Stimulated activated CD8-positive, alpha-beta memory T cell treated with anti-CD3 and anti-CD28 coated beads, Interleukin-2, amount 100 ng/mL, for 1 hour (primary cell): ENCODE data around the gene KCNMB2.
"Not testable (repeated sequence)": the region's sequence is repeated elsewhere in the genome, so short reads cannot be mapped to it uniquely, and the experiment has no call there.

ENCODE experiments used
- DNase-seq, 2 donors: peaks; one replicate each; pipeline ENCODE4 v3.0.0-alpha.2; 2020; ENCODE audit warnings: low read depth in 2 of 2

Gene KCNMB2

GRCh38 chr3:178536211-178537079 lies at the start of gene KCNMB2:
Gene KCNMB2, plus strand, starts transcription at chr3:178536436.
- no peak for DNase-seq

- DNase-seq: no peak
Measured at GRCh38 chr3:178486903-178487302, 49.3 kb upstream of the KCNMB2 start.

GRCh38 chr3:178487752-178488151 lies 48.5 kb upstream of the KCNMB2 start:
- DNase-seq: no peak

- no peak for DNase-seq
Measured at GRCh38 chr3:178491751-178492150, 44.5 kb upstream of the KCNMB2 start.

GRCh38 chr3:178492491-178492890 lies 43.7 kb upstream of the KCNMB2 start:
- no peak for DNase-seq

- no peak for DNase-seq
Measured at GRCh38 chr3:178494386-178494785, 41.9 kb upstream of the KCNMB2 start.

GRCh38 chr3:178496911-178497310 lies 39.3 kb upstream of the KCNMB2 start:
- DNase-seq: no peak

- DNase-seq: no peak
Measured at GRCh38 chr3:178498871-178499270, 37.4 kb upstream of the KCNMB2 start.

- no peak for DNase-seq
Measured at GRCh38 chr3:178500631-178501030, 35.6 kb upstream of the KCNMB2 start.

- DNase-seq: no peak
Measured at GRCh38 chr3:178504128-178504527, 32.1 kb upstream of the KCNMB2 start.

- DNase-seq: no peak
Measured at GRCh38 chr3:178505832-178506231, 30.4 kb upstream of the KCNMB2 start.

GRCh38 chr3:178507507-178508442 lies 28.5 kb upstream of the KCNMB2 start:
- no peak for DNase-seq

GRCh38 chr3:178508443-178508825 lies 27.8 kb upstream of the KCNMB2 start:
- no peak for DNase-seq

- DNase-seq: no peak
Measured at GRCh38 chr3:178510496-178510895, 25.7 kb upstream of the KCNMB2 start.

- DNase-seq: no peak
Measured at GRCh38 chr3:178512647-178513046, 23.6 kb upstream of the KCNMB2 start.

GRCh38 chr3:178513546-178514380 lies 22.5 kb upstream of the KCNMB2 start:
- DNase-seq: no peak

GRCh38 chr3:178514401-178514800 lies 21.8 kb upstream of the KCNMB2 start:
- DNase-seq: no peak

- DNase-seq: not testable (repeated sequence)
Measured at GRCh38 chr3:178515076-178515744, 21.0 kb upstream of the KCNMB2 start.

- no peak for DNase-seq
Measured at GRCh38 chr3:178517665-178518334, 18.4 kb upstream of the KCNMB2 start.

GRCh38 chr3:178518660-178519396 lies 17.4 kb upstream of the KCNMB2 start:
- no peak for DNase-seq
